Ramos (cell line): ENCODE measurements around the gene FAM53C.
"Not testable (repeated sequence)": the region's sequence is repeated elsewhere in the genome, so short reads cannot be mapped to it uniquely, and the experiment has no call there.

Experiments
- in situ Hi-C: fragments of 300-500 bp; cut with MboI; formaldehyde crosslinking; loops from one replicate; pipeline ENCODE4 v1.14.3; 2022; ENCODE audit warnings: low sequenced_read_pairs; ENCODE audit not compliant: unreplicated experiment

The FAM53C gene

GRCh38 chr5:138389332-138389731 lies 51.3 kb downstream of the FAM53C start:
- in situ Hi-C loops, result no loop called here

GRCh38 chr5:138389911-138390310 lies 51.8 kb downstream of the FAM53C start:
- in situ Hi-C loops, result not testable (repeated sequence)

- in situ Hi-C loops, result no loop called here
Measured at GRCh38 chr5:138391859-138392386, 53.9 kb downstream of the FAM53C start.
